GM18498 (cell line): ENCODE results near the gene ROCK2.
"Not testable (repeated sequence)": the region's sequence is repeated elsewhere in the genome, so short reads cannot be mapped to it uniquely, and the experiment has no call there.

Experiments
- ATAC-seq: cut with Tn5 transposase; IDR thresholded peaks from one replicate; pipeline ENCODE4 v1.9.1; 2021; ENCODE audit warnings: mild to moderate bottlenecking, moderate library complexity; ENCODE audit not compliant: unreplicated experiment

Gene ROCK2

GRCh38 chr2:11241412-11242203 is 102.8 kb downstream of the ROCK2 start:
- no peak for ATAC-seq

- ATAC-seq = no peak
Measured at GRCh38 chr2:11239666-11240462, 104.6 kb downstream of the ROCK2 start.

GRCh38 chr2:11239147-11239546 is 105.3 kb downstream of the ROCK2 start:
- ATAC-seq = no peak

- ATAC-seq = no peak
Measured at GRCh38 chr2:11237122-11237521, 107.3 kb downstream of the ROCK2 start.

GRCh38 chr2:11236335-11236734 is 108.1 kb downstream of the ROCK2 start:
- no peak for ATAC-seq

GRCh38 chr2:11235583-11235982 is 108.9 kb downstream of the ROCK2 start:
- no peak for ATAC-seq

- ATAC-seq = no peak
Measured at GRCh38 chr2:11234309-11234708, 110.1 kb downstream of the ROCK2 start.

- ATAC-seq = not testable (repeated sequence)
Measured at GRCh38 chr2:11231193-11231592, 113.2 kb downstream of the ROCK2 start.

GRCh38 chr2:11228692-11229091 is 115.7 kb downstream of the ROCK2 start:
- no peak for ATAC-seq

GRCh38 chr2:11227595-11227994 is 116.8 kb downstream of the ROCK2 start:
- ATAC-seq = no peak

- ATAC-seq = no peak
Measured at GRCh38 chr2:11224887-11225286, 119.5 kb downstream of the ROCK2 start.

- ATAC-seq = no peak
Measured at GRCh38 chr2:11222845-11223244, 121.6 kb downstream of the ROCK2 start.

- no peak for ATAC-seq
Measured at GRCh38 chr2:11220445-11220844, 124.0 kb downstream of the ROCK2 start.

GRCh38 chr2:11215407-11215806 is 129.0 kb downstream of the ROCK2 start:
- no peak for ATAC-seq

GRCh38 chr2:11214770-11215169 is 129.7 kb downstream of the ROCK2 start:
- no peak for ATAC-seq

- ATAC-seq = no peak
Measured at GRCh38 chr2:11213975-11214374, 130.5 kb downstream of the ROCK2 start.

GRCh38 chr2:11213090-11213638 is 131.3 kb downstream of the ROCK2 start:
- no peak for ATAC-seq

- no peak for ATAC-seq
Measured at GRCh38 chr2:11212645-11213044, 131.8 kb downstream of the ROCK2 start.

- no peak for ATAC-seq
Measured at GRCh38 chr2:11208083-11208482, 136.4 kb downstream of the ROCK2 start.

GRCh38 chr2:11203480-11203879 is 141.0 kb downstream of the ROCK2 start:
- no peak for ATAC-seq

- ATAC-seq = no peak
Measured at GRCh38 chr2:11201969-11202368, 142.5 kb downstream of the ROCK2 start.

- no peak for ATAC-seq
Measured at GRCh38 chr2:11200651-11201050, 143.8 kb downstream of the ROCK2 start.
